ENCODE measurements around the gene TBX2.

Gene TBX2

GRCh38 chr17:61394630-61395408 lies 4.8 kb upstream of the TBX2 start:
- H3K4me3 ChIP-seq (ENCODE audit: low read length): no peak overlapping the region
- peaks cover 52% of the 10 kb centered on the region for H3K27me3 ChIP-seq (ENCODE audit: insufficient read depth, low read length)
- H3K4me1 ChIP-seq (ENCODE audit: insufficient read depth, low read length): peaks cover 18% of the 10 kb centered on the region
- no peaks in the 10 kb centered on the region for H3K36me3 ChIP-seq (ENCODE audit: insufficient read depth, low read length)
- no peaks in the 10 kb centered on the region for H3K9me3 ChIP-seq (ENCODE audit: low read length)
- H2AFZ ChIP-seq (ENCODE audit: low read depth, low read length): no peak overlapping the region

- H3K27me3 ChIP-seq (ENCODE audit: insufficient read depth, low read length): peaks cover 52% of the 10 kb centered on the region
- H2AFZ ChIP-seq (ENCODE audit: low read depth, low read length): no peak overlapping the region
- peaks cover 18% of the 10 kb centered on the region for H3K4me1 ChIP-seq (ENCODE audit: insufficient read depth, low read length)
Measured at GRCh38 chr17:61395409-61395982, 4.1 kb upstream of the TBX2 start.

GRCh38 chr17:61395983-61396585 lies 3.6 kb upstream of the TBX2 start:
- H3K4me3 ChIP-seq (ENCODE audit: low read length): no peak overlapping the region
- peaks cover 22% of the 10 kb centered on the region for H3K4me1 ChIP-seq (ENCODE audit: insufficient read depth, low read length)
- H3K27me3 ChIP-seq (ENCODE audit: insufficient read depth, low read length): peaks cover 58% of the 10 kb centered on the region
- H3K9me3 ChIP-seq (ENCODE audit: low read length): no peaks in the 10 kb centered on the region
- no peak overlapping the region for H2AFZ ChIP-seq (ENCODE audit: low read depth, low read length)
- no peaks in the 10 kb centered on the region for H3K36me3 ChIP-seq (ENCODE audit: insufficient read depth, low read length)

More at GRCh38 chr17:61395409-61395982, 4.1 kb upstream of the TBX2 start:
- Histone ChIP-seq H3K4me3 (ENCODE audit: low read length) (no peak overlapping the region), H3K9me3 (ENCODE audit: low read length) (no peaks in the 10 kb centered on the region), H3K36me3 (ENCODE audit: insufficient read depth, low read length) (no peaks in the 10 kb centered on the region)

- Histone ChIP-seq H3K4me3 (ENCODE audit: low read length) (peak overlapping the region; percentile 45), H3K36me3 (ENCODE audit: insufficient read depth, low read length) (no peaks in the 10 kb centered on the region), H3K4me1 (ENCODE audit: insufficient read depth, low read length) (peaks cover 22% of the 10 kb centered on the region), H3K27me3 (ENCODE audit: insufficient read depth, low read length) (peaks cover 63% of the 10 kb centered on the region), H3K9me3 (ENCODE audit: low read length) (no peaks in the 10 kb centered on the region), H2AFZ (ENCODE audit: low read depth, low read length) (no peak overlapping the region)
Measured at GRCh38 chr17:61396586-61397085, 3.0 kb upstream of the TBX2 start.

- H3K36me3 ChIP-seq (ENCODE audit: insufficient read depth, low read length): no peaks in the 10 kb centered on the region
- H2AFZ ChIP-seq (ENCODE audit: low read depth, low read length): no peak overlapping the region
- H3K27me3 ChIP-seq (ENCODE audit: insufficient read depth, low read length): peaks cover 69% of the 10 kb centered on the region
- no peaks in the 10 kb centered on the region for H3K9me3 ChIP-seq (ENCODE audit: low read length)
- peaks cover 22% of the 10 kb centered on the region for H3K4me1 ChIP-seq (ENCODE audit: insufficient read depth, low read length)
- H3K4me3 ChIP-seq (ENCODE audit: low read length): peak overlapping the region; percentile 45
Measured at GRCh38 chr17:61397086-61397842, 2.4 kb upstream of the TBX2 start.

- H3K4me3 ChIP-seq (ENCODE audit: low read length): peak overlapping the region; percentile 44
- H3K27me3 ChIP-seq (ENCODE audit: insufficient read depth, low read length): peaks cover 81% of the 10 kb centered on the region
Measured at GRCh38 chr17:61398721-61399130, 917 bp upstream of the TBX2 start.

GRCh38 chr17:61400066-61400716 lies 548 bp downstream of the TBX2 start:
- peak overlapping the region; percentile 44 for H3K4me3 ChIP-seq (ENCODE audit: low read length)
- H3K9me3 ChIP-seq (ENCODE audit: low read length): no peaks in the 10 kb centered on the region
- H2AFZ ChIP-seq (ENCODE audit: low read depth, low read length): no peak overlapping the region
- peaks cover 81% of the 10 kb centered on the region for H3K27me3 ChIP-seq (ENCODE audit: insufficient read depth, low read length)
- H3K4me1 ChIP-seq (ENCODE audit: insufficient read depth, low read length): peaks cover 22% of the 10 kb centered on the region
- no peaks in the 10 kb centered on the region for H3K36me3 ChIP-seq (ENCODE audit: insufficient read depth, low read length)

More at GRCh38 chr17:61398721-61399130, 917 bp upstream of the TBX2 start:
- peak overlapping the region; percentile 70 for H2AFZ ChIP-seq (ENCODE audit: low read depth, low read length)
- H3K9me3 ChIP-seq (ENCODE audit: low read length): no peaks in the 10 kb centered on the region
- no peaks in the 10 kb centered on the region for H3K36me3 ChIP-seq (ENCODE audit: insufficient read depth, low read length)
- peaks cover 22% of the 10 kb centered on the region for H3K4me1 ChIP-seq (ENCODE audit: insufficient read depth, low read length)

- Histone ChIP-seq H3K36me3 (ENCODE audit: insufficient read depth, low read length) (no peaks in the 10 kb centered on the region), H3K4me1 (ENCODE audit: insufficient read depth, low read length) (peaks cover 22% of the 10 kb centered on the region), H3K9me3 (ENCODE audit: low read length) (no peaks in the 10 kb centered on the region), H3K27me3 (ENCODE audit: insufficient read depth, low read length) (peaks cover 82% of the 10 kb centered on the region), H2AFZ (ENCODE audit: low read depth, low read length) (no peak overlapping the region), H3K4me3 (ENCODE audit: low read length) (peak overlapping the region; percentile 24)
Measured at GRCh38 chr17:61400717-61401388, 1.2 kb downstream of the TBX2 start.

GRCh38 chr17:61401389-61402072 lies 1.9 kb downstream of the TBX2 start:
- Histone ChIP-seq H3K4me3 (ENCODE audit: low read length) (no peak overlapping the region), H3K9me3 (ENCODE audit: low read length) (no peaks in the 10 kb centered on the region), H3K27me3 (ENCODE audit: insufficient read depth, low read length) (peaks cover 82% of the 10 kb centered on the region), H3K36me3 (ENCODE audit: insufficient read depth, low read length) (no peaks in the 10 kb centered on the region), H2AFZ (ENCODE audit: low read depth, low read length) (no peak overlapping the region), H3K4me1 (ENCODE audit: insufficient read depth, low read length) (peaks cover 22% of the 10 kb centered on the region)

GRCh38 chr17:61402073-61402541 lies 2.5 kb downstream of the TBX2 start:
- Histone ChIP-seq H3K4me3 (ENCODE audit: low read length) (no peak overlapping the region), H3K9me3 (ENCODE audit: low read length) (no peaks in the 10 kb centered on the region), H3K27me3 (ENCODE audit: insufficient read depth, low read length) (peaks cover 84% of the 10 kb centered on the region), H3K4me1 (ENCODE audit: insufficient read depth, low read length) (peaks cover 22% of the 10 kb centered on the region), H2AFZ (ENCODE audit: low read depth, low read length) (no peak overlapping the region), H3K36me3 (ENCODE audit: insufficient read depth, low read length) (no peaks in the 10 kb centered on the region)

- Histone ChIP-seq H3K27me3 (ENCODE audit: insufficient read depth, low read length) (peaks cover 86% of the 10 kb centered on the region), H3K4me3 (ENCODE audit: low read length) (no peak overlapping the region), H3K36me3 (ENCODE audit: insufficient read depth, low read length) (no peaks in the 10 kb centered on the region), H3K9me3 (ENCODE audit: low read length) (no peaks in the 10 kb centered on the region), H2AFZ (ENCODE audit: low read depth, low read length) (no peak overlapping the region), H3K4me1 (ENCODE audit: insufficient read depth, low read length) (peaks cover 14% of the 10 kb centered on the region)
Measured at GRCh38 chr17:61402978-61403800, 3.5 kb downstream of the TBX2 start.

Measured in neuron (in vitro differentiated cells).